ENCODE data around the gene SPTAN1.
"Not testable (repeated sequence)": the region's sequence is repeated elsewhere in the genome, so short reads cannot be mapped to it uniquely, and the experiment has no call there.

Gene SPTAN1

GRCh38 chr9:128579194-128579593 lies 26.8 kb downstream of the SPTAN1 start:
- no peak for TF ChIP-seq CTCF (IDR thresholded peaks at IDR 0.05; ENCODE audit: control insufficient read depth, extremely low read depth, insufficient read depth)
- no peak overlapping the region for H3K4me3 ChIP-seq (ENCODE audit: low read depth, low read length)
- peak; percentile 13 for DNase-seq (ENCODE audit: low read depth)

GRCh38 chr9:128580731-128581130 lies 28.3 kb downstream of the SPTAN1 start:
- no peak overlapping the region for H3K4me3 ChIP-seq (ENCODE audit: low read depth, low read length)
- no peak for DNase-seq (ENCODE audit: low read depth)
- TF ChIP-seq CTCF (IDR thresholded peaks at IDR 0.05; ENCODE audit: control insufficient read depth, extremely low read depth, insufficient read depth): no peak

GRCh38 chr9:128585155-128585554 lies 32.8 kb downstream of the SPTAN1 start:
- DNase-seq (ENCODE audit: low read depth); H3K4me3 ChIP-seq (ENCODE audit: low read depth, low read length): not testable (repeated sequence)

GRCh38 chr9:128586934-128587333 lies 34.5 kb downstream of the SPTAN1 start:
- not testable (repeated sequence) for DNase-seq (ENCODE audit: low read depth); H3K4me3 ChIP-seq (ENCODE audit: low read depth, low read length)

- no peak overlapping the region for H3K4me3 ChIP-seq (ENCODE audit: low read depth, low read length)
- no peak for DNase-seq (ENCODE audit: low read depth)
- TF ChIP-seq CTCF (IDR thresholded peaks at IDR 0.05; ENCODE audit: control insufficient read depth, extremely low read depth, insufficient read depth): no peak
Observed at GRCh38 chr9:128587453-128587852, 35.1 kb downstream of the SPTAN1 start.

GRCh38 chr9:128588581-128589233 lies 36.3 kb downstream of the SPTAN1 start:
- DNase-seq (ENCODE audit: low read depth): no peak
- no peak overlapping the region for H3K4me3 ChIP-seq (ENCODE audit: low read depth, low read length)
- TF ChIP-seq CTCF (IDR thresholded peaks at IDR 0.05; ENCODE audit: control insufficient read depth, extremely low read depth, insufficient read depth): no peak

- no peak for DNase-seq (ENCODE audit: low read depth)
- H3K4me3 ChIP-seq (ENCODE audit: low read depth, low read length): no peak overlapping the region
- no peak for TF ChIP-seq CTCF (IDR thresholded peaks at IDR 0.05; ENCODE audit: control insufficient read depth, extremely low read depth, insufficient read depth)
Observed at GRCh38 chr9:128593039-128593438, 40.7 kb downstream of the SPTAN1 start.

- H3K4me3 ChIP-seq (ENCODE audit: low read depth, low read length): no peak overlapping the region
- TF ChIP-seq CTCF (IDR thresholded peaks at IDR 0.05; ENCODE audit: control insufficient read depth, extremely low read depth, insufficient read depth): no peak
- DNase-seq (ENCODE audit: low read depth): no peak
Observed at GRCh38 chr9:128593856-128594255, 41.5 kb downstream of the SPTAN1 start.

Measured in LNCaP clone FGC (cell line).